ENCODE results near the gene PRDM16. TPM values are rescaled to one million over a fixed set of nuclear protein-coding genes. Genes with fewer than 3 reads are reported as not detected.

Gene PRDM16
- total RNA-seq, 2 experiments from 2014 or later: 0.18 to 0.21 TPM

DNA sequence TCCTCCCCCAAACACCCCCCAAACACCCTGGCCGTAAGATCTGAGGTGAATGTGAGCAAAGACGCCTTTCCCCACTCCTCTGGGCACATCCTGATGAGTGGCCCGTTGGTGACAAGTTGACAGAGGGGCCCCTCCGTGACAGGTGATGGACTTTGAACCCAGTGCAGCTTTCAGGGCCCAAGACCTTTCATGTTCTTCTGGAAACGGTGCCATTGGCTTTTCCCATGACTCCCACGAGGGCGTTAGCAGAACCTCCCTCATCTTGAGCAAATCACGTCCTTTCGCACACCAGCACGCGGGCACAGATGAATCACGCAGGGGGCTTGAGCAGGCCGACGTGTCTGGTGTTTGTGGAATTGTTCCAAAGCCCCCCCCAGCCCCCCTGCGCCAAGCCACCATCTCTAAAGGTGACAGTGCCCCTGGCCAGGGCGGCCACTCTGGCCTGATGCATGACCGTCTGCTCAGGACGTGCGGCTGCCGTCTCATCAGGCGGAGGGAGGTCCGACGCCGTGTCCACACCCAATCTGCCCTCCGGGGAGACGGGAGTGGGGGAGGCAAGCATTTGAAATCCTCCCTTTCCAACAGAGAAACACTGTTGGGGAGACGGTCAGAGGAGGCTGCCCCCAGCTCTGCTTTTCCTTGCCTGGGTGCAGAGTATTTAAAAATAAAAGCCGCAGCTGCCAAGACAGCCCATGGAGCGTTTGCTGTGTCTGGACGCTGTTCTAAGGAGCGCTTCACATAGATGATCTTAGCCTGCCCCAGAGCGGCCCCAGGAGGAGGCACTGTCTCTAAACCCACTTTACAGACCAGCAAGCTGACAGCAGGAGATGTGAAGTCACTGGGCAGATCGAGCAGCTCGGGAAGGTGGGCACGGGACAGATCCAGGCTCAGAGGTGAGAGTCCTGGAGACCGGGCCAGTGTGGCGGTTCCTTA is 287.2 kb downstream of the PRDM16 start:
- Mint-ChIP-seq H3K36me3 (ENCODE audit: low read depth) (no peaks in the 10 kb centered on the region), H3K9me3 (ENCODE audit: insufficient read depth) (no peaks in the 10 kb centered on the region), H3K27me3 (ENCODE audit: low read depth) (no peaks in the 10 kb centered on the region), H3K4me3 (no peak overlapping the region), H3K27ac (no peak overlapping the region), H3K4me1 (ENCODE audit: low read depth) (no peaks in the 10 kb centered on the region)
- CTCF ChIA-PET: no interaction called here
- DNase-seq: no peak
- no peak for ATAC-seq
- POLR2A ChIA-PET: no interaction called here

DNA sequence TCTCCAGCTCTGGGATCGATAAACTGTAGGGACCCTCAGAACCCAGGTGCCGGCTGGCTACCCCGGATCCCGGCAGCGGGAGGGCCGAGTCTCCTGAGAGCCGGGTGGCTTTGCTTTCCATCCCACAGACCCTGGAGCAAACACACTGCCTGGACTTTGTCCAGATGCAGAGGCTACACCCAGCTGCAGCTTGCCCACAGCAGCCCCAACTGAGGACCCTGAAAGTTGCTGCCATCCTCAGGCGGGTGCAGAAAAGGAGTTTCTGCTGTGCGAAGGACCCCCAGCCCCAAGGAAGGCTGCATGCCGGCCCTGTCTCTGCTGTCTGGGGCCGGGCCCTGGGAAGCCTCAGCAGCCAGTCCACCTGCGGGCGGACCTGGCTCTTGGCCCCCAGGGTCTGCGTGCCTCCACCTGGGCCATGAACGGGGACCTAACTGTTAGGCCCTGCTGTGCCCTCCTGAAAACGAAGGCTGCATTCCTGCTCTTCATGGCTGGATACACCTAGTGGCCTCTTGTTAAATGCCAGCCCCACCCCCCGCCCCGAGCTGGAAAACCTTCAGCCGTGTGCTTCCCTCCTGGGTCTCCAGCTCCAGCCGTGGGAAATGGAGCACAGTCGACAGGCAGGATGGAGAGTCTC is 287.9 kb downstream of the PRDM16 start:
- ATAC-seq (no peak), DNase-seq (no peak)
- no peaks in the 10 kb centered on the region for H3K36me3 Mint-ChIP-seq (ENCODE audit: low read depth)
- no peaks in the 10 kb centered on the region for H3K9me3 Mint-ChIP-seq (ENCODE audit: insufficient read depth)
- ChIA-PET POLR2A (no interaction called here), CTCF (no interaction called here)
- no peaks in the 10 kb centered on the region for H3K4me1 Mint-ChIP-seq (ENCODE audit: low read depth)
- H3K27me3 Mint-ChIP-seq (ENCODE audit: low read depth): no peaks in the 10 kb centered on the region
- no peak overlapping the region for H3K4me3 Mint-ChIP-seq
- no peak overlapping the region for H3K27ac Mint-ChIP-seq

DNA sequence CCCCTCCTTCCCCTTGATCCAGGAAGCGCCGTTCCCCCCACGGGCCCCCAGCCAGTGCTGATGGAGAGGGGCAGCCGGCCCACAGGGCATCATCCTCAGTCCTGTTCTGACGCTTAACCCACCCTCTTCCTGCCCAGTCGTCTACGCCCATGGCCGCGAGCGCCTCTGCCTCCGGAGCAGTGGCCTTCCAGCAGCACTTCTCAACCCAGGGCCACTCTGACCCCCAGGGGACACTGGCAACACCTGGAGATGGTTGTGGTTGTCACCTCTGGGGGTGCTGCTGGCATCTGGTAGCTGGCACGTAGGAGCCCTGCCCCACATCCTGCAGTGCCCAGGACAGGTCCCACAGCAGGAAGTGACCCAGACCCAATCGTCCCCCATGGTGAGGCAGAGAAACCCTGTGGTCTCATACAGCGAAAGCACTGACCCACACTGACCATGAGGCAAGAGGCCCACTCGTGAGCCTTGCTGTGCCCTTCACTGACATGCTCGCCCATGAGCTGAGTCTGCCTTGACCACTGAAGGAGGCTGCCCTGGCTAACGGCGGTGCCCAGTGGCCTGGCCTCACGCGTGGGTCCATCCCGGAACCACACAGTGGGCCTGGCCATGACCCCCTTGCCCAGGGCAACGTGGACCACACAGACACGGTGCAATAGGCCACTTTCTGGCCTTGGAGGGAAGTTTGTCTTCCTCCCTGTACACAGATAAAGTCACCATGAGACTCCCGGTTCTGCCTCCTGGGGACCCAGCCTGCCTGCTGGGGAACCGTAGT is 288.7 kb downstream of the PRDM16 start:
- DNase-seq: no peak
- Mint-ChIP-seq H3K36me3 (ENCODE audit: low read depth) (no peaks in the 10 kb centered on the region), H3K27me3 (ENCODE audit: low read depth) (no peaks in the 10 kb centered on the region), H3K4me3 (no peak overlapping the region), H3K4me1 (ENCODE audit: low read depth) (no peaks in the 10 kb centered on the region), H3K9me3 (ENCODE audit: insufficient read depth) (no peaks in the 10 kb centered on the region), H3K27ac (no peak overlapping the region)
- POLR2A ChIA-PET: no interaction called here
- CTCF ChIA-PET: no interaction called here
- ATAC-seq: no peak

DNA sequence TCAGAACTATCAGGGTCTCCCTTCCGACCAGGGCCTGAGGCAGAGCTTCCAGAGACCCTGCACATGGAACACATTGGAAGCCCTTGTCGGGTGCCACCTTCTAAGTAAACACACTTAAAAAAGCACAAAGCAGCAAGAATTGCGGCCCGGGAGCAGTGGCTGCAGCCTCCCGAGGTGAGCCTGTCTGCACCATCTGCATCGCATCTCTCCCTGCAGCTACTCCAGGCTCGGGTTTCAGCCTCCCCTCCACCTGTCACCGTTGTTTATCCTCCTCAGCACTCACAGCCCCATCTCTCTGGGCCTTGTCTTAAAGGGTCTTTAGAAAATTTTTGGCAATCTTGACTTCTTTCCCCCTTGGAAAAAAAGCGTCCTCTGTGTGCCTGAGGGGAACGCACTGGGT is 290.3 kb downstream of the PRDM16 start:
- Mint-ChIP-seq H3K4me1 (ENCODE audit: low read depth) (no peaks in the 10 kb centered on the region), H3K9me3 (ENCODE audit: insufficient read depth) (no peaks in the 10 kb centered on the region), H3K27ac (no peak overlapping the region), H3K27me3 (ENCODE audit: low read depth) (no peaks in the 10 kb centered on the region), H3K36me3 (ENCODE audit: low read depth) (no peaks in the 10 kb centered on the region), H3K4me3 (no peak overlapping the region)
- ChIA-PET POLR2A (no interaction called here), CTCF (no interaction called here)
- DNase-seq: no peak
- no peak for ATAC-seq

DNA sequence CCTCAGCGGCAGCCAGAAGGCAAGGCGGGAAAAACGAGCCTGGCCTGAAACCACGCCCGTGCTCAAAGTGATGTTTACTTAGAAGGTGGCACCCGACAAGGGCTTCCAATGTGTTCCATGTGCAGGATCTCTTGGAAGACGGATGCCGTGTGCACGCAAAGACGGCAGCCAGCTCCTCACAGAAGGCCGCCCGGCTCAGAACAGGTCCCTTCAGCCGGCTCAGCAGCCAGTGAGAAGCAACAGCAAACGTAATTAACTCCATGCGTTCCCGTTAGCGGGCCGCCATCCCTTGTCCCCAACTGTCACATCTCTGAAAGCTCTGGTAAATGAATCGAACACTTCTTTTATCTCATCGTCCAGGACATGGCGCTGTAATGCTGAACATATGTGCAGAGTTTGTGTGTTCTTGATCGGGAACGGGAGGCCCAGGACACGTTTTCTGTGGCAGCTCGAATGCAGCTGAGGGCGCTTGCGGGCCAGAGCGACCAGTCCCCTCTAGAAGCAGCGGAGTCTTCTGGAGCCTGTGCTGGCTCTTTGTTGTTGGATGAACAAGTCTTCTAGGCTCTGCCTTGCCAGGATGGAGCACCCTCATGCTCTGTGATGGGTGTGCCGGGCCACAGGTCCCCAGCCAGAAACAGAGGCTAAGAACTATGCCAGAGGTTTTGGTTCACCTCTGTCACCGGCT is 290.9 kb downstream of the PRDM16 start:
- no peak for DNase-seq
- no peaks in the 10 kb centered on the region for H3K9me3 Mint-ChIP-seq (ENCODE audit: insufficient read depth)
- ChIA-PET POLR2A (no interaction called here), CTCF (no interaction called here)
- no peak for ATAC-seq
- no peaks in the 10 kb centered on the region for H3K4me1 Mint-ChIP-seq (ENCODE audit: low read depth)
- H3K27ac Mint-ChIP-seq: no peak overlapping the region
- no peaks in the 10 kb centered on the region for H3K36me3 Mint-ChIP-seq (ENCODE audit: low read depth)
- no peaks in the 10 kb centered on the region for H3K27me3 Mint-ChIP-seq (ENCODE audit: low read depth)
- no peak overlapping the region for H3K4me3 Mint-ChIP-seq

DNA sequence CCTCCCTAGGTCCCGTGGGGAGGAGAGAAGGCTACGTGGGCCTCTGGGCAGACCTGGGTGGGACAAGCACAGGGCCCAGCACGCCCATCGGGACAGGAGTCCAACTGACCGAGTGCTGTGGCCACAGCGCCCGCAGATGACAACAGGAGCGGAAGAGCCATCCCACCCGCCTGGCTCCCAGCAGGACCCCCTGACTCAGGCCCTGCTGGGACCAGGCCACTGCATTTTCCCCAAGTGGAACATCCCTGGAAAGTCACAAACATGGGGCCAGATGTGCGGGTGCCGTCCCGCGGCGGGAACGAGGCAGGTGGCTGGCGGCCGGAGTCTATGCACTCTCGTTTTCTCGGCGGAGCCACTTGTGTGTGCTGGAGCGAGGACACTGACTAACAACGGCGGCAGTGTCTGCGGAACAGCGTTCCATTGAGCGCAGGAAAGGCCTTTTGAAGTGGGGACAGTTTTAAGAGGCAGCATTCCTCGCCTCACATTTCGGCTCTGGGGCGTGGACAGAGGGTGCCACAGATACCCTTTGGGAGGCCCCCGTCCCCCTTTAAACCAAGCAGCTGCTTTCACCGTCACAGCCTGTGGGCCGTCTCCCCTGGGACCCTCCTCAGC is 291.7 kb downstream of the PRDM16 start:
- CTCF ChIA-PET: no interaction called here
- no peaks in the 10 kb centered on the region for H3K36me3 Mint-ChIP-seq (ENCODE audit: low read depth)
- no peak for ATAC-seq

DNA sequence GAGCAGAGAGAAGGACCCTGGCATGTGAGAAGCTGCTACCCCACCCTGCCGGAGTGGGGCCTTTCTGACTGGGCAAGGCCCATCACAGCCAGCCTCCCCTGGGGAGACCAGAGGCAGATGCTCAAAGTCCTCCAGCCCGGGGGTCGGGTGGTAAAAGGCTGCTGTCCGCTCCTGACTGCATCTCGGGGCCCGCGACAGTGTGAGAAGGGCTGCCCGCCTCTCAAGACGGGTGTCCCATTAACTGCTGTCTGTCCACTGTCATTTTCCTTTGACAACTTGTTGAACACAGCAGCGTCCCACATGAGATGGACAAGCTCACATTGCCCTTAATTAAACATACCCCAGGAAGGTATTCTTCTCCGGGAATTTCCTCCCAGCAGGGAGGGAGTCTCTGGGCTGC is 294.0 kb downstream of the PRDM16 start:
- CTCF ChIA-PET: no interaction called here
- Mint-ChIP-seq H3K27ac (no peak overlapping the region), H3K4me1 (ENCODE audit: low read depth) (no peaks in the 10 kb centered on the region), H3K9me3 (ENCODE audit: insufficient read depth) (no peaks in the 10 kb centered on the region), H3K36me3 (ENCODE audit: low read depth) (no peaks in the 10 kb centered on the region), H3K4me3 (no peak overlapping the region), H3K27me3 (ENCODE audit: low read depth) (peaks cover 3% of the 10 kb centered on the region)
- ATAC-seq (no peak), DNase-seq (no peak)
- POLR2A ChIA-PET: no interaction called here

More for the DNA sequence above, 291.7 kb downstream of the PRDM16 start:
- Mint-ChIP-seq H3K27me3 (ENCODE audit: low read depth) (peaks cover 2% of the 10 kb centered on the region), H3K4me3 (no peak overlapping the region), H3K27ac (no peak overlapping the region), H3K4me1 (ENCODE audit: low read depth) (no peaks in the 10 kb centered on the region), H3K9me3 (ENCODE audit: insufficient read depth) (no peaks in the 10 kb centered on the region)
- no peak for DNase-seq
- POLR2A ChIA-PET: no interaction called here

DNA sequence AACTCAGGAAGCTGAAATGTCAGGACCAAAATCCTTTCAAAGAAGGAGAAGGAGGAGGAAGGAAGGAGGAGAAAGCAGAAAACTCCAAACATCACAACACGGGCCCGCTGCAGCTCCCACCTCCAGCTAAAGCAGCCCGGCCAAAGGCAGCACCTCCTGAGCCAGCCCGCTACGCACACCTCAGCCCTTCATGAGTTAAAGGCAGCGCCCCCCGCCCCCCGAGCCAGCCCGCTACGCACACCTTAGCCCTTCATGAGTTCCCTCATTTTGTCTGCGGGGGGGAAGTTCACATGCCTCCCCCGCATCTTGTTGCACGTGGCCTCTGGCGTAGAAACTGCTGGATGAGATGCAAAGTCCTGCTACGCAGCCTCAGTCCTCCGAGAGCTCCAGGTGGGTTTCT is 294.8 kb downstream of the PRDM16 start:
- Mint-ChIP-seq H3K27me3 (ENCODE audit: low read depth) (peaks cover 3% of the 10 kb centered on the region), H3K4me3 (no peak overlapping the region), H3K36me3 (ENCODE audit: low read depth) (no peaks in the 10 kb centered on the region), H3K4me1 (ENCODE audit: low read depth) (no peaks in the 10 kb centered on the region), H3K9me3 (ENCODE audit: insufficient read depth) (no peaks in the 10 kb centered on the region), H3K27ac (no peak overlapping the region)
- DNase-seq (no peak), ATAC-seq (no peak)
- POLR2A ChIA-PET: no interaction called here
- CTCF ChIA-PET: no interaction called here

DNA sequence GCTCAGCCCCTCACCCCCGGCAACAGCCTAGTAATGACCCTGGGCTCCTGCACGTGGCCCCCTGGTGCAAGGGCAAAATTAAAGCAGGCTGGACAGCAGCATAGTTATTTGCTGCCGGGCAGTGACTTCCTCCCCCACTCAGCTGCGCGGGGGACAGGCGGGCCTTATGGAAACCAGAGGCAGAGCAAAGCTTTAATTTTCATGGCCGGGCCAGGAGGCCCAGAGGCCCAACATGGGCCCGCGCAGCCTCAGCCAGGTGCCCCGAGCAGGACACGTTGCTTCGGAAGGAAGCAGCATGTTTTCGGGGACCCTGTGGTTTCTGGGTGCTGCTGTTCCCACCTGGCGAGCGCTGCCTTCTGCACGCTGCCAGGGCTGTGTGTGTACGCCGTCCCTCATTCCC is 295.5 kb downstream of the PRDM16 start:
- H3K4me1 Mint-ChIP-seq (ENCODE audit: low read depth): no peaks in the 10 kb centered on the region
- H3K9me3 Mint-ChIP-seq (ENCODE audit: insufficient read depth): no peaks in the 10 kb centered on the region
- no peak overlapping the region for H3K4me3 Mint-ChIP-seq
- H3K27me3 Mint-ChIP-seq (ENCODE audit: low read depth): peaks cover 7% of the 10 kb centered on the region
- no peaks in the 10 kb centered on the region for H3K36me3 Mint-ChIP-seq (ENCODE audit: low read depth)
- no peak overlapping the region for H3K27ac Mint-ChIP-seq
- ATAC-seq (no peak), DNase-seq (no peak)
- CTCF ChIA-PET: no interaction called here
- POLR2A ChIA-PET: no interaction called here

DNA sequence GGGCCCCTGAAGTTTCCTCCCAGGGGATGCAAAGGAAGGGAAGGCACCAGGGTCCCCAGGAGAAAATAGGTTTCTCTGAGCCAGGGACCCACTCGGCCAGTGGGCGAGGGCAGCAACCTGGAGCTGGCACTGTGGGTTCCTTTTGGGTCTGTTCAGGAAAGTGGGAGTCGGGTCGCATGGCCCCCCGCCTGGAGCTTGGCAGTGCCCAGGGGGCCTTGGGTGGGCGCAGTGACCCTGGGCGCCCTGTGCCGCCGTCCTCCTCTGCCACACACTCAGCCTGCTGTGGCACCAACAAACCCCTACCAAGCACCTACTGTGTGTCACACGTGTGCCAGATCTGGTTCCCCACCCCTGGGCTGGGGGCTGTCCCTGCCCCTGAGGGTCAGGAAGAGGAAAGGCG is 296.0 kb downstream of the PRDM16 start:
- DNase-seq (no peak), ATAC-seq (no peak)

DNA sequence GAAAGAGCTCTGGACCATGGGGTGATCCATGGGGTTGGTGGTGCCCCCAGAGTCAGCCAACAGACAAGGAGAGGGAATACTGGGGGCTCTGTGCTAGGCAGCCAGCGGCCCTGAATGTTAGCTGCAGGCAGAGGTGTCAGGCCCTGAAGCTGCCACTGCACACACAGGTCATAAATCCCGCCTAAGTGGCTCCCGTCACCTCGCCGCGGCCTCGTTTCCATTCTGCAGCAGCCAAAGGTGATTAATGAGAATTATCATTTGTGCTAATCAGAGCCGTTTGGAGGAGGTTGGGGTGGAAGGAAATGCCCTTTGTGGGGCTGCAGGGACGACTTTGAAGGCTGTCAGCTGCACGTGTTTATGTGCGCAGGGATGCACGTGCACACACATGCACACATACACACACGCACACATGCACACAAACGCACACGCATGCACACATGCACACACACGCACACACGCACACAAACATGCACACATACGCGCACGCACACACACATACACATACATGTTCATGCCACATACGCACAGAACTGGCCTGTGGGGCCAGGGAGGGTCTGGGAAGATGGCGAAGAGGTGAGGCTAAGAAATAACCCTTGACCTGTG is 296.6 kb downstream of the PRDM16 start:
- ChIA-PET CTCF (no interaction called here), POLR2A (no interaction called here)
- H3K4me3 Mint-ChIP-seq: no peak overlapping the region
- ATAC-seq (no peak), DNase-seq (no peak)
- no peaks in the 10 kb centered on the region for H3K4me1 Mint-ChIP-seq (ENCODE audit: low read depth)
- H3K36me3 Mint-ChIP-seq (ENCODE audit: low read depth): no peaks in the 10 kb centered on the region
- no peak overlapping the region for H3K27ac Mint-ChIP-seq
- peaks cover 8% of the 10 kb centered on the region for H3K27me3 Mint-ChIP-seq (ENCODE audit: low read depth)
- no peaks in the 10 kb centered on the region for H3K9me3 Mint-ChIP-seq (ENCODE audit: insufficient read depth)

More for the DNA sequence above, 296.0 kb downstream of the PRDM16 start:
- ChIA-PET CTCF (no interaction called here), POLR2A (no interaction called here)
- Mint-ChIP-seq H3K9me3 (ENCODE audit: insufficient read depth) (no peaks in the 10 kb centered on the region), H3K4me1 (ENCODE audit: low read depth) (no peaks in the 10 kb centered on the region), H3K36me3 (ENCODE audit: low read depth) (no peaks in the 10 kb centered on the region), H3K27ac (no peak overlapping the region), H3K4me3 (no peak overlapping the region), H3K27me3 (ENCODE audit: low read depth) (peaks cover 7% of the 10 kb centered on the region)

Measured in activated CD8-positive, alpha-beta T cell treated with anti-CD3 and anti-CD28 coated beads, Interleukin-2, amount 10 ng/mL, durations not matched to agents 7 days and 5 days (primary cell).